Ishikawa (cell line): ENCODE data around the gene EVI5.

ENCODE experiments used
- CEBPB ChIP-seq: IDR thresholded peaks from 2 replicates; pipeline ENCODE4 v1.6.1; 2012
- CREB1 ChIP-seq: IDR thresholded peaks from 2 replicates; pipeline ENCODE4 v1.6.1; 2012; ENCODE audit warnings: low read depth
- EGR1 ChIP-seq: IDR thresholded peaks from 2 replicates; pipeline ENCODE4 v1.6.1; 2012
- EP300 ChIP-seq: IDR thresholded peaks from 2 replicates; pipeline ENCODE4 v1.6.1; 2012; ENCODE audit warnings: borderline replicate concordance
- FOXM1 ChIP-seq: IDR thresholded peaks from 2 replicates; pipeline ENCODE4 v1.6.1; 2012; ENCODE audit warnings: low read depth, borderline replicate concordance
- NFIC ChIP-seq: IDR thresholded peaks from 2 replicates; pipeline ENCODE4 v1.6.1; 2012
- RAD21 ChIP-seq: IDR thresholded peaks from 2 replicates; pipeline ENCODE4 v1.6.1; 2012; ENCODE audit warnings: low read depth
- TAF1 ChIP-seq: IDR thresholded peaks from 2 replicates; pipeline ENCODE4 v1.6.1; 2012; ENCODE audit warnings: low read depth, mild to moderate bottlenecking
- TCF12 ChIP-seq: IDR thresholded peaks from 2 replicates; pipeline ENCODE4 v1.6.1; 2012; ENCODE audit warnings: low read depth
- TEAD4 ChIP-seq: IDR thresholded peaks from 2 replicates; pipeline ENCODE4 v1.6.1; 2012
- YY1 ChIP-seq: IDR thresholded peaks from 2 replicates; pipeline ENCODE4 v1.6.1; 2012; ENCODE audit warnings: low read depth
- ZBTB7A ChIP-seq: IDR thresholded peaks from 2 replicates; pipeline ENCODE4 v1.6.1; 2012; ENCODE audit warnings: low read depth
- TF ChIP-seq, protein P1 (sequence below): IDR thresholded peaks from 2 replicates; pipeline ENCODE4 v1.6.1; 2012
- TF ChIP-seq, protein P2 (sequence below): IDR thresholded peaks from 2 replicates; pipeline ENCODE4 v1.6.1; 2012
- TF ChIP-seq, protein P3 (sequence below): IDR thresholded peaks from 2 replicates; pipeline ENCODE4 v1.6.1; 2012; ENCODE audit warnings: low read depth, mild to moderate bottlenecking

EVI5 gene

DNA sequence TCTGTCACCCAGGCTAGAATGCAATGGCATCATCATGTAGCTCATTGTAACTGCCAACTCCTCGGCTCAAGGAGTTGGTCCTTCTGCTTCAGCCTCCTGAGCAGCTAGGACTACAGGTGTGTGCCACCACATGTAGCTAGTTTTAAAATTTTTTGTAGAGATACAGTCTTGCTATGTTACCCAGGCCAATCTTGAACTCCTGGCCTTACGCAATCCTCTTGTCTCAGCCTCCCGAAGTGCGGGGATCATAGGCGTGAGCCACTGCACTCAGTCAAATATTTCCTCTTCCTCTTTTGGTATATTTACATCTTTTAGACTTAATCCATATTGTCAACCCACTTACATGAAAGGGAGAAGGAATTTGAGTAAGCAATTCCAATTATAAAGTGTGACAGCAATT lies 121.1 kb downstream of the EVI5 start:
- peak; percentile 58; the same call in 1 of the 2 replicates for TF ChIP-seq CEBPB
- TF ChIP-seq, protein P1, sequence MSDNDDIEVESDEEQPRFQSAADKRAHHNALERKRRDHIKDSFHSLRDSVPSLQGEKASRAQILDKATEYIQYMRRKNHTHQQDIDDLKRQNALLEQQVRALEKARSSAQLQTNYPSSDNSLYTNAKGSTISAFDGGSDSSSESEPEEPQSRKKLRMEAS: no peak

DNA sequence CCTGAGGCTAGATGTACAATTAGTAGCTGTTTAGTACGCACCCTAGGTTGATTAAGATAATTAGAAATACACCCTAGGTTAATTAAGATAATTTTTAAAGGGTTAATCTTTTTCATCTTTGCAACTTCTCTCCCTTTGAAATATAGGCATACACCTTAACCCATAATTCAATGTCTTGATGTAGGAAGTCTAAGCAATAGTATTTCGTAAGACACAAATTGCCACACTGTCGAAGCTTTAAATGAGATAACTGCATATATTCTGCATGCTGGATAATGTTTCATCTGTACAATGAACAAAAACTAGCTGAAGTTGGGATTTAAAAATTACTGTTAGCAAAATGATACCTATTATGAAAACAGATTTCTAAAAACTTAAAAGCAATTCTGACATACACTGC lies 122.9 kb downstream of the EVI5 start:
- TF ChIP-seq CREB1 (no peak), YY1 (no peak), EP300 (no peak), CEBPB (no peak)
- TF ChIP-seq, protein P2, sequence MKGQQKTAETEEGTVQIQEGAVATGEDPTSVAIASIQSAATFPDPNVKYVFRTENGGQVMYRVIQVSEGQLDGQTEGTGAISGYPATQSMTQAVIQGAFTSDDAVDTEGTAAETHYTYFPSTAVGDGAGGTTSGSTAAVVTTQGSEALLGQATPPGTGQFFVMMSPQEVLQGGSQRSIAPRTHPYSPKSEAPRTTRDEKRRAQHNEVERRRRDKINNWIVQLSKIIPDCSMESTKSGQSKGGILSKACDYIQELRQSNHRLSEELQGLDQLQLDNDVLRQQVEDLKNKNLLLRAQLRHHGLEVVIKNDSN: no peak

DNA sequence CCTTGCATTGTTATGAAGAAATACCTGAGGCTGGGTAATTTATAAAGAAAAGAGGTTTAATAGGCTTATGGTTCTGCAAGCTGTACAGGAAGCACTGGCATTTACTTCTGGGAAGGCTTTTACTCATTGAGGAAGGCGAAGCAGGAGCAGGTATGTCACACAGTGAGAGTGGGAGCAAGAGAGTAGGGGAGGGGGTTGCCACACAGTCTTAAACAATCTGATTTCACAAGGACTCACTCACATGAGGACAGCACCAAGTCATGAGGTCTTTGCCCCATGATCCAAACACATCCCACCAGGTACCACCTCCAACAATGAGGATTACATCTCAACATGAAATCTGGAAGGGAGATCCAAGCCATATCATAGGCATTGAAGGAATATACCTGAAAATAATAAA lies 127.2 kb downstream of the EVI5 start:
- TF ChIP-seq TAF1 (no peak), YY1 (no peak), RAD21 (no peak), EGR1 (no peak), CREB1 (no peak), ZBTB7A (no peak), CEBPB (no peak), TEAD4 (no peak)
- TF ChIP-seq, protein P3, sequence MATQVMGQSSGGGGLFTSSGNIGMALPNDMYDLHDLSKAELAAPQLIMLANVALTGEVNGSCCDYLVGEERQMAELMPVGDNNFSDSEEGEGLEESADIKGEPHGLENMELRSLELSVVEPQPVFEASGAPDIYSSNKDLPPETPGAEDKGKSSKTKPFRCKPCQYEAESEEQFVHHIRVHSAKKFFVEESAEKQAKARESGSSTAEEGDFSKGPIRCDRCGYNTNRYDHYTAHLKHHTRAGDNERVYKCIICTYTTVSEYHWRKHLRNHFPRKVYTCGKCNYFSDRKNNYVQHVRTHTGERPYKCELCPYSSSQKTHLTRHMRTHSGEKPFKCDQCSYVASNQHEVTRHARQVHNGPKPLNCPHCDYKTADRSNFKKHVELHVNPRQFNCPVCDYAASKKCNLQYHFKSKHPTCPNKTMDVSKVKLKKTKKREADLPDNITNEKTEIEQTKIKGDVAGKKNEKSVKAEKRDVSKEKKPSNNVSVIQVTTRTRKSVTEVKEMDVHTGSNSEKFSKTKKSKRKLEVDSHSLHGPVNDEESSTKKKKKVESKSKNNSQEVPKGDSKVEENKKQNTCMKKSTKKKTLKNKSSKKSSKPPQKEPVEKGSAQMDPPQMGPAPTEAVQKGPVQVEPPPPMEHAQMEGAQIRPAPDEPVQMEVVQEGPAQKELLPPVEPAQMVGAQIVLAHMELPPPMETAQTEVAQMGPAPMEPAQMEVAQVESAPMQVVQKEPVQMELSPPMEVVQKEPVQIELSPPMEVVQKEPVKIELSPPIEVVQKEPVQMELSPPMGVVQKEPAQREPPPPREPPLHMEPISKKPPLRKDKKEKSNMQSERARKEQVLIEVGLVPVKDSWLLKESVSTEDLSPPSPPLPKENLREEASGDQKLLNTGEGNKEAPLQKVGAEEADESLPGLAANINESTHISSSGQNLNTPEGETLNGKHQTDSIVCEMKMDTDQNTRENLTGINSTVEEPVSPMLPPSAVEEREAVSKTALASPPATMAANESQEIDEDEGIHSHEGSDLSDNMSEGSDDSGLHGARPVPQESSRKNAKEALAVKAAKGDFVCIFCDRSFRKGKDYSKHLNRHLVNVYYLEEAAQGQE: no peak
- TF ChIP-seq, protein P2: no peak
- TF ChIP-seq, protein P1: no peak

DNA sequence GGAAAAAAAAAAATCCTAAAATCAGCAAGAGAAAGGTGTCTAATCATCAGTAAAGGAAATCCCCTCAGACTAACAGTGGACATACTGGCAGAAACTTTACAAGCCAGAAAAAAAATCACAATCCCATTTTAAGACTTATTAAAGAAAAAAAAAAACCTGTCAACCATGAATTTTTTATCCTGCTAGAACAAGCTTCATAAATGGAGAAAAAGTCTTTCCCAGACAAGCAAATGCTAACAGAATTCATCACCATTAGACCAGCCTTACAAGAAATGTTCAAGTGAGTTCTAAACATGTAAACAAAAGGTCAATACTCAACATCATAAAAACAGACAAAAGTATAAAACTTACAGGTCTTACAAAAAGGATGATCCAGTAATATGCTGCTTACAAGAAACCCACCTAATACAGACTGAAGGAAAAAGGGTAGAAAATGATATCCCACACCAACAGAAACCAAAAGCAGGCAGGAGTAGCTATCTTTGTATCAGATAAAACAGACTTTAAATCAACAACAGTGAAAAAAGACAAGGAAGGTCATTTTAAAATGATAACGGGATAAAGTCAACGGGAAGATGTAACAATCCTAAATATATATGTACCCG lies 129.6 kb downstream of the EVI5 start:
- TF ChIP-seq ZBTB7A (no peak), EGR1 (no peak), NFIC (no peak), CREB1 (no peak), TEAD4 (no peak), TCF12 (no peak), YY1 (no peak), RAD21 (no peak), FOXM1 (no peak), CEBPB (no peak)
- TF ChIP-seq, protein P1: no peak
- TF ChIP-seq, protein P3: no peak
- TF ChIP-seq, protein P2: no peak

DNA sequence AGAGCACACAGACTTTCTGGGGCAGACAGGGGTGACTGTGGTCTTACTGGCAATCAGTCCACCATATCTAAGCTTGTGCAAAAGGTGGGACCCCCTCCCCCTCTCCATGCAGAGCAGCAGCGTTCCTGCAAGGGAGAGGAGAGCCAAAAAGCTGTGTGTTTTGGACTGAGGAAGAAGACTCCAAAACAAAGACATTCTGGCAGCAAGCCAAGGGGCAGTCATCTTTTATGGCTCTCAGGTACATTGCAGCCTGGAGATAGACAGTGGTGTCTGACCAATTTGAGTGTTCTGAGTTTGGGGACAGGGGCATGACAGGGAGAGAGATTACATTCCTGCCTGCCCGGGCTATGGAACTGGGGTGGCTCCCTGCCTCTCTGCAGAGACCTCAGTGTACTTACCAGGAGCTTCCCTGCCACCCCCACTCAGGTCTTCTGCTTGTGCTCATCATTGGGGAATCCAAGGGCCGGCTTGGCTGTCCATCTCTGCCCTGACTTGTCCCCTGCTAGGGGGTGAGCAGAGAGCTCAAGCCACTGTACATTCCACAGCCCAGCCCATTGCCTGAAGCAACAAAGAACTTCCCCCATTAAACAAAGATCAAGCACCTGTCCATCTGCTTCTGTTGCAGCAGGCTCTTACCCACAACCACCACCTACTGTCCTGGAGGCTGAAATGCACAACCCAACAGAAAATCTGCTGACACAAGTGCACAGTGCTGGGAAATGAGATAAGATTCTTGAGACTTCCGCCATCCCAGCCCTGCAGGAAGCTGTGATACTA lies 131.1 kb downstream of the EVI5 start:
- TF ChIP-seq NFIC (no peak), EGR1 (no peak), EP300 (no peak), ZBTB7A (no peak), FOXM1 (no peak), TCF12 (no peak), CEBPB (no peak), RAD21 (no peak), TAF1 (no peak), TEAD4 (no peak)
- TF ChIP-seq, protein P3: no peak
- TF ChIP-seq, protein P1: no peak
- TF ChIP-seq, protein P2: no peak
